AG08396 (cell line): ENCODE results near the gene NCDN.
"Not testable (repeated sequence)": the region's sequence is repeated elsewhere in the genome, so short reads cannot be mapped to it uniquely, and the experiment has no call there.

ENCODE experiments used
- DNase-seq: peaks from one replicate; pipeline ENCODE4 v3.0.0; 2012; ENCODE audit warnings: low spot score, mixed read lengths

NCDN gene

GRCh38 chr1:35569936-35570335 is 12.3 kb downstream of the NCDN start:
- DNase-seq: peak; percentile 51

- DNase-seq: no peak
These were observed 13.1 kb downstream of the NCDN start for GRCh38 chr1:35570589-35571137.

- DNase-seq: peak; percentile 3
These were observed 13.7 kb downstream of the NCDN start for GRCh38 chr1:35571263-35571662.

- DNase-seq: peak; percentile 55
These were observed 14.7 kb downstream of the NCDN start for GRCh38 chr1:35572296-35572695.

GRCh38 chr1:35573198-35574124 is 15.9 kb downstream of the NCDN start, which contains the start of gene TFAP2E:
Gene TFAP2E (plus strand): TSS chr1:35573314. CDS start chr1:35573578, 264 bp downstream.
- peak; percentile 81 for DNase-seq

- DNase-seq: no peak
These were observed 16.6 kb downstream of the NCDN start for GRCh38 chr1:35574125-35574654.

- no peak for DNase-seq
These were observed 17.2 kb downstream of the NCDN start for GRCh38 chr1:35574655-35575415.

- DNase-seq: no peak
These were observed 17.9 kb downstream of the NCDN start for GRCh38 chr1:35575416-35575958.

- no peak for DNase-seq
These were observed 18.6 kb downstream of the NCDN start for GRCh38 chr1:35576061-35576765.

- not testable (repeated sequence) for DNase-seq
These were observed 19.1 kb downstream of the NCDN start for GRCh38 chr1:35576766-35577070.

GRCh38 chr1:35577071-35577998 is 19.7 kb downstream of the NCDN start:
- DNase-seq: no peak

GRCh38 chr1:35580949-35581388 is 23.4 kb downstream of the NCDN start:
- DNase-seq: no peak

GRCh38 chr1:35581621-35582020 is 24.0 kb downstream of the NCDN start:
- DNase-seq: not testable (repeated sequence)

GRCh38 chr1:35585281-35585680 is 27.7 kb downstream of the NCDN start:
- no peak for DNase-seq

- not testable (repeated sequence) for DNase-seq
These were observed 28.2 kb downstream of the NCDN start for GRCh38 chr1:35585805-35586204.

GRCh38 chr1:35586808-35587207 is 29.2 kb downstream of the NCDN start:
- no peak for DNase-seq

- no peak for DNase-seq
These were observed 30.1 kb downstream of the NCDN start for GRCh38 chr1:35587736-35588135.

- DNase-seq: no peak
These were observed 30.8 kb downstream of the NCDN start for GRCh38 chr1:35588197-35588910.

- DNase-seq: no peak
These were observed 32.2 kb downstream of the NCDN start for GRCh38 chr1:35589516-35590427.
